Naive thymus-derived CD4-positive, alpha-beta T cell (primary cell): ENCODE measurements around the gene SLC12A1. TPM values are rescaled to one million over a fixed set of nuclear protein-coding genes. Genes with fewer than 3 reads are reported as not detected.

Source experiments
- ATAC-seq: fragments of 150-1000 bp; cut with Tn5 transposase; 2 replicates; pipeline ENCODE4 v1.10.0; 2021; ENCODE audit warnings: mild to moderate bottlenecking, moderate library complexity
- CTCF ChIA-PET: fragments of 350-600 bp; sonication (Branson Sonifier 250); formaldehyde crosslinking; loops from one replicate; lab custom pipeline; 2021; ENCODE audit warnings: antibody characterized with exemption; lab: Charles Lee
- POLR2A ChIA-PET: fragments of 350-600 bp; sonication (Branson Sonifier 250); formaldehyde crosslinking; loops from one replicate; lab custom pipeline; 2021; ENCODE audit warnings: antibody characterized with exemption, inconsistent platforms; lab: Charles Lee
- DNase-seq, 9 donors: peaks; one replicate each; pipeline versions ENCODE4 v3.0.0 to v3.0.0-alpha.2; 2020 to 2022; ENCODE audit warnings: mixed read lengths in 1 of 9
- H3K27ac ChIP-seq: one replicate; pipeline ENCODE4 v1.7.0; 2013; ENCODE audit warnings: mild to moderate bottlenecking, low read depth, low read length, moderate library complexity
- H3K27me3 ChIP-seq, 2 donors: one replicate each; pipeline ENCODE4 v1.7.0; 2013; ENCODE audit warnings: low read length in 2 of 2, mild to moderate bottlenecking in 2 of 2, moderate library complexity in 2 of 2; ENCODE audit not compliant: control insufficient read depth in 2 of 2, insufficient read depth in 2 of 2
- H3K36me3 ChIP-seq, 3 experiments: 1 replicate in 2 of 3; 2 replicates in 1 of 3; pipeline ENCODE4 v1.7.0; 2013; ENCODE audit warnings: low read length in 3 of 3, mild to moderate bottlenecking in 3 of 3, moderate library complexity in 1 of 3; ENCODE audit not compliant: insufficient read depth in 3 of 3, control insufficient read depth in 2 of 3
- H3K4me1 ChIP-seq, 2 donors: one replicate each; pipeline ENCODE4 v1.7.0; 2013; ENCODE audit warnings: low read length in 2 of 2, mild to moderate bottlenecking in 2 of 2, moderate library complexity in 1 of 2; ENCODE audit not compliant: control insufficient read depth in 2 of 2, insufficient read depth in 2 of 2
- H3K4me3 ChIP-seq: 2 replicates; pipeline ENCODE4 v1.7.0; 2013; ENCODE audit warnings: mild to moderate bottlenecking, low read length
- H3K9me3 ChIP-seq, 3 experiments: 1 replicate in 2 of 3; 2 replicates in 1 of 3; pipeline ENCODE4 v1.7.0; 2013; ENCODE audit warnings: low read length in 3 of 3; ENCODE audit not compliant: control insufficient read depth in 2 of 3
- H3K27ac Mint-ChIP-seq, 9 donors: one replicate each; pipeline ENCODE4 v1.8.0; 2020 to 2022; ENCODE audit warnings: mixed read lengths in 9 of 9, mild to moderate bottlenecking in 8 of 9, moderate library complexity in 5 of 9, inconsistent platforms in 2 of 9
- H3K27me3 Mint-ChIP-seq, 5 donors: one replicate each; pipeline ENCODE4 v1.8.0; 2021 to 2022; ENCODE audit warnings: mixed read lengths in 5 of 5, mild to moderate bottlenecking in 1 of 5
- H3K36me3 Mint-ChIP-seq, 5 donors: one replicate each; pipeline ENCODE4 v1.8.0; 2020 to 2022; ENCODE audit warnings: mixed read lengths in 5 of 5, mild to moderate bottlenecking in 3 of 5, inconsistent platforms in 1 of 5
- H3K4me1 Mint-ChIP-seq, 7 donors: one replicate each; pipeline ENCODE4 v1.8.0; 2020 to 2022; ENCODE audit warnings: mixed read lengths in 7 of 7, mild to moderate bottlenecking in 3 of 7, inconsistent platforms in 1 of 7
- H3K4me3 Mint-ChIP-seq, 10 donors: one replicate each; pipeline ENCODE4 v1.8.0; 2020 to 2022; ENCODE audit warnings: mild to moderate bottlenecking in 10 of 10, mixed read lengths in 10 of 10, moderate library complexity in 6 of 10, inconsistent platforms in 2 of 10
- H3K9me3 Mint-ChIP-seq, 11 donors: one replicate each; pipeline ENCODE4 v1.8.0; 2020 to 2022; ENCODE audit warnings: mixed read lengths in 11 of 11, mild to moderate bottlenecking in 4 of 11, inconsistent platforms in 1 of 11, moderate library complexity in 1 of 11
- intact Hi-C, 2 donors: fragments of 100-400 bp; cut with micrococcal nuclease; formaldehyde crosslinking; loops; one replicate each; pipeline ENCODE4 v1.15.1; 2023
- polyA plus RNA-seq, 2 donors: library from polyadenylated mRNA; unstranded; fragments of 300-500 nt; fragmentation: Illumina TruSeq; gene quantifications; one replicate each; pipeline ENCODE4 v1.2.3, GENCODE V29; 2021
- total RNA-seq, 6 experiments: library from RNA in 5 of 6; stranded (reverse) in 5 of 6; gene quantifications; 1 replicate in 5 of 6; 2 replicates in 1 of 6; pipeline ENCODE4 v1.2.3 and lab custom pipeline; 2021 to 2026

Gene SLC12A1
- total and polyA plus RNA-seq, 7 experiments from 2014 or later, result not detected

- intact Hi-C loops, result loop anchor here in 1 of 2 donors (5.0 kb wide), 1 partner anchor 48 kb away; no protein-coding TSS in a partner anchor
- POLR2A ChIA-PET, result no interaction called here
Observed at GRCh38 chr15:48304398-48304797, 98.3 kb downstream of the SLC12A1 start.

GRCh38 chr15:48306639-48307038, 100.5 kb downstream of the SLC12A1 start:
- ChIA-PET CTCF (no interaction called here), POLR2A (no interaction called here)
- Histone ChIP-seq H3K36me3 (no peaks in the 10 kb centered on the region), H3K4me1 (no peaks in the 10 kb centered on the region), H3K4me3 (no peak overlapping the region), H3K9me3 (no peaks in the 10 kb centered on the region), H3K27ac (no peak overlapping the region), H3K27me3 (no peaks in the 10 kb centered on the region)
- Mint-ChIP-seq H3K4me3 (no peak overlapping the region), H3K4me1 (no peaks in the 10 kb centered on the region), H3K27me3 (peaks cover 0 to 18% (median 0%) of the 10 kb centered on the region in 5 donors), H3K27ac (no peak overlapping the region), H3K36me3 (no peaks in the 10 kb centered on the region), H3K9me3 (no peaks in the 10 kb centered on the region)
- intact Hi-C loops, result no loop called here
- ATAC-seq (no peak), DNase-seq (no peak)

More at GRCh38 chr15:48304398-48304797, 98.3 kb downstream of the SLC12A1 start:
- peaks cover 0 to 19% (median 0%) of the 10 kb centered on the region in 5 donors for H3K27me3 Mint-ChIP-seq
- no peak overlapping the region for H3K27ac Mint-ChIP-seq
- no peaks in the 10 kb centered on the region for H3K36me3 Mint-ChIP-seq
- Histone ChIP-seq H3K36me3 (no peaks in the 10 kb centered on the region), H3K4me3 (no peak overlapping the region), H3K4me1 (no peaks in the 10 kb centered on the region), H3K9me3 (no peaks in the 10 kb centered on the region), H3K27me3 (no peaks in the 10 kb centered on the region), H3K27ac (no peak overlapping the region)
- CTCF ChIA-PET, result interaction anchor here (0.6 kb wide), 1 partner anchor 19 kb away, joined by 3 read pairs; no protein-coding TSS in a partner anchor
- H3K9me3 Mint-ChIP-seq, result no peaks in the 10 kb centered on the region
- H3K4me3 Mint-ChIP-seq, result no peak overlapping the region
- no peaks in the 10 kb centered on the region for H3K4me1 Mint-ChIP-seq
- ATAC-seq (no peak), DNase-seq (no peak)

- H3K36me3 Mint-ChIP-seq, result no peaks in the 10 kb centered on the region
- POLR2A ChIA-PET, result interaction anchor here (0.5 kb wide), 1 partner anchor 1111 kb away, joined by 3 read pairs; no protein-coding TSS in a partner anchor
- no peak overlapping the region for H3K27ac ChIP-seq
- no peaks in the 10 kb centered on the region for H3K9me3 ChIP-seq
- H3K27ac Mint-ChIP-seq, result no peak overlapping the region
- H3K4me1 ChIP-seq, result no peaks in the 10 kb centered on the region
- H3K4me3 Mint-ChIP-seq, result no peak overlapping the region
- H3K27me3 Mint-ChIP-seq, result peaks cover 0 to 18% (median 0%) of the 10 kb centered on the region in 5 donors
- ATAC-seq (no peak), DNase-seq (no peak)
- H3K36me3 ChIP-seq, result no peaks in the 10 kb centered on the region
- no peaks in the 10 kb centered on the region for H3K27me3 ChIP-seq
- H3K4me1 Mint-ChIP-seq, result no peaks in the 10 kb centered on the region
- H3K9me3 Mint-ChIP-seq, result no peaks in the 10 kb centered on the region
- CTCF ChIA-PET, result no interaction called here
- H3K4me3 ChIP-seq, result no peak overlapping the region
- intact Hi-C loops, result no loop called here
Observed at GRCh38 chr15:48307586-48307985, 101.5 kb downstream of the SLC12A1 start.

GRCh38 chr15:48309740-48310139, 103.6 kb downstream of the SLC12A1 start:
- Histone ChIP-seq H3K27ac (no peak overlapping the region), H3K4me1 (no peaks in the 10 kb centered on the region), H3K4me3 (no peak overlapping the region), H3K9me3 (no peaks in the 10 kb centered on the region), H3K36me3 (no peaks in the 10 kb centered on the region), H3K27me3 (no peaks in the 10 kb centered on the region)
- no peak for DNase-seq
- Mint-ChIP-seq H3K36me3 (peaks cover 0 to under 1% (median 0%) of the 10 kb centered on the region in 5 donors), H3K27ac (no peak overlapping the region), H3K9me3 (no peaks in the 10 kb centered on the region), H3K4me3 (no peak overlapping the region), H3K4me1 (peaks cover 0 to 1% (median 0%) of the 10 kb centered on the region in 7 donors), H3K27me3 (peaks cover 0 to 15% (median 2%) of the 10 kb centered on the region in 5 donors)
- ATAC-seq, result no peak
- intact Hi-C loops, result no loop called here
- CTCF ChIA-PET, result no interaction called here
- POLR2A ChIA-PET, result no interaction called here

- CTCF ChIA-PET, result no interaction called here
- Histone ChIP-seq H3K4me1 (no peaks in the 10 kb centered on the region), H3K4me3 (no peak overlapping the region), H3K36me3 (no peaks in the 10 kb centered on the region), H3K27ac (no peak overlapping the region), H3K27me3 (no peaks in the 10 kb centered on the region), H3K9me3 (no peaks in the 10 kb centered on the region)
- H3K36me3 Mint-ChIP-seq, result peaks cover 0 to 5% (median 0%) of the 10 kb centered on the region in 5 donors
- no peaks in the 10 kb centered on the region for H3K9me3 Mint-ChIP-seq
- POLR2A ChIA-PET, result no interaction called here
- peaks cover 0 to 7% (median 4%) of the 10 kb centered on the region in 5 donors for H3K27me3 Mint-ChIP-seq
- H3K4me3 Mint-ChIP-seq, result no peak overlapping the region
- peak overlapping the region in 1 of 9 donors; percentile 0 for H3K27ac Mint-ChIP-seq
- DNase-seq (no peak), ATAC-seq (no peak)
- intact Hi-C loops, result no loop called here
- peaks cover 0 to 3% (median 0%) of the 10 kb centered on the region in 7 donors for H3K4me1 Mint-ChIP-seq
Observed at GRCh38 chr15:48313216-48313615, 107.1 kb downstream of the SLC12A1 start.

GRCh38 chr15:48315041-48315440, 108.9 kb downstream of the SLC12A1 start:
- Mint-ChIP-seq H3K4me3 (no peak overlapping the region), H3K36me3 (peaks cover 0 to 5% (median 0%) of the 10 kb centered on the region in 5 donors), H3K27me3 (peaks cover 0 to 7% (median 3%) of the 10 kb centered on the region in 5 donors), H3K27ac (no peak overlapping the region), H3K4me1 (peaks cover 0 to 3% (median 0%) of the 10 kb centered on the region in 7 donors), H3K9me3 (no peaks in the 10 kb centered on the region)
- no peaks in the 10 kb centered on the region for H3K4me1 ChIP-seq
- no peak overlapping the region for H3K4me3 ChIP-seq
- H3K36me3 ChIP-seq, result no peaks in the 10 kb centered on the region
- POLR2A ChIA-PET, result no interaction called here
- intact Hi-C loops, result no loop called here
- H3K9me3 ChIP-seq, result no peaks in the 10 kb centered on the region
- CTCF ChIA-PET, result interaction anchor here (0.6 kb wide), 1 partner anchor 663 kb away, joined by 3 read pairs; no protein-coding TSS in a partner anchor
- no peak overlapping the region for H3K27ac ChIP-seq
- no peak for ATAC-seq
- H3K27me3 ChIP-seq, result no peaks in the 10 kb centered on the region
- DNase-seq, result no peak

- H3K4me3 ChIP-seq, result no peak overlapping the region
- no peaks in the 10 kb centered on the region for H3K9me3 Mint-ChIP-seq
- CTCF ChIA-PET, result no interaction called here
Observed at GRCh38 chr15:48317221-48317620, 111.1 kb downstream of the SLC12A1 start.

More at GRCh38 chr15:48317221-48317620, 111.1 kb downstream of the SLC12A1 start:
- DNase-seq, result no peak
- Histone ChIP-seq H3K36me3 (no peaks in the 10 kb centered on the region), H3K9me3 (no peaks in the 10 kb centered on the region), H3K27ac (no peak overlapping the region), H3K4me1 (no peaks in the 10 kb centered on the region), H3K27me3 (no peaks in the 10 kb centered on the region)
- H3K36me3 Mint-ChIP-seq, result peaks cover 0 to 5% (median 0%) of the 10 kb centered on the region in 5 donors
- H3K27me3 Mint-ChIP-seq, result peaks cover 0 to 7% (median 4%) of the 10 kb centered on the region in 5 donors
- no peak overlapping the region for H3K4me3 Mint-ChIP-seq
- H3K27ac Mint-ChIP-seq, result no peak overlapping the region
- POLR2A ChIA-PET, result no interaction called here
- intact Hi-C loops, result no loop called here
- no peak for ATAC-seq
- peaks cover 0 to 3% (median 0%) of the 10 kb centered on the region in 7 donors for H3K4me1 Mint-ChIP-seq
